ENCODE measurements around the gene UBE2Q1. TPM values are rescaled to one million over a fixed set of nuclear protein-coding genes. Genes with fewer than 3 reads are reported as not detected.

Gene UBE2Q1
- total and polyA plus RNA-seq, 2 donors (not counting 1 experiment from before 2014, with no cell fraction given) = 20.1 to 23.6 TPM

GRCh38 chr1:154568157-154568815 lies 9.8 kb upstream of the UBE2Q1 start:
- Histone ChIP-seq H2AFZ (ENCODE audit: low read length) (no peak overlapping the region), H3K27ac (ENCODE audit: insufficient read depth, low read length) (no peak overlapping the region), H3K27me3 (ENCODE audit: control insufficient read depth, insufficient read depth, low read length) (peaks cover 13% of the 10 kb centered on the region), H3K36me3 (ENCODE audit: control insufficient read depth, insufficient read depth, low read length) (no peaks in the 10 kb centered on the region), H3K4me1 (ENCODE audit: control insufficient read depth, extremely low read depth, insufficient read depth, low read length) (no peaks in the 10 kb centered on the region), H3K9me3 (ENCODE audit: control insufficient read depth, insufficient read depth, low read depth, low read length) (no peaks in the 10 kb centered on the region), H3K79me2 (ENCODE audit: control insufficient read depth, insufficient read depth, low read length) (no peaks in the 10 kb centered on the region), H3K9ac (ENCODE audit: insufficient read depth, low read length) (no peak overlapping the region), H3K4me2 (ENCODE audit: extremely low read depth, insufficient read depth, low read length) (peak overlapping the region; percentile 59), H4K20me1 (ENCODE audit: control insufficient read depth, extremely low read depth, insufficient read depth, low read length) (no peaks in the 10 kb centered on the region), H3K4me3 (replicated peaks in 1 of 4; ENCODE audit: control extremely low read depth in 1 of 4, insufficient read depth in 1 of 4, low read depth in 3 of 4, low read length in 4 of 4) (no peak overlapping the region)
- no peak for DNase-seq (ENCODE audit: low read depth in 2 of 2)
- TF ChIP-seq CTCF (conservative IDR thresholded peaks at IDR 0.05 in 1 of 2, IDR thresholded peaks at IDR 0.05 in 1 of 2; ENCODE audit: low read depth in 1 of 2, low read length in 2 of 2) (no peak), EZH2 (IDR thresholded peaks at IDR 0.05; ENCODE audit: low read length, missing control alignments) (peak; percentile 40)

GRCh38 chr1:154567386-154568156 lies 9.1 kb upstream of the UBE2Q1 start, which contains the start of gene CHRNB2:
CHRNB2 (plus strand) TSS chr1:154567778; CDS start chr1:154568045, 267 bp downstream.
- peak within 1 kb of the TSS; percentile 59 for H3K4me2 ChIP-seq (ENCODE audit: extremely low read depth, insufficient read depth, low read length)
- no peaks in the 10 kb centered on the region for H3K9me3 ChIP-seq (ENCODE audit: control insufficient read depth, insufficient read depth, low read depth, low read length)
- H3K27me3 ChIP-seq (ENCODE audit: control insufficient read depth, insufficient read depth, low read length) = peaks cover 13% of the 10 kb centered on the region
- H3K36me3 ChIP-seq (ENCODE audit: control insufficient read depth, insufficient read depth, low read length) = no peaks in the 10 kb centered on the region
- H2AFZ ChIP-seq (ENCODE audit: low read length) = no peak within 1 kb of the TSS
- TF ChIP-seq CTCF (conservative IDR thresholded peaks at IDR 0.05 in 1 of 2, IDR thresholded peaks at IDR 0.05 in 1 of 2; ENCODE audit: low read depth in 1 of 2, low read length in 2 of 2) (no peak), EZH2 (IDR thresholded peaks at IDR 0.05; ENCODE audit: low read length, missing control alignments) (no peak)
- H3K4me3 ChIP-seq (replicated peaks in 1 of 4; ENCODE audit: control extremely low read depth in 1 of 4, insufficient read depth in 1 of 4, low read depth in 3 of 4, low read length in 4 of 4) = peak within 1 kb of the TSS in 1 of 4 experiments; percentile 14
- DNase-seq (ENCODE audit: low read depth in 2 of 2) = peak; percentile 33
- H3K4me1 ChIP-seq (ENCODE audit: control insufficient read depth, extremely low read depth, insufficient read depth, low read length) = no peaks in the 10 kb centered on the region
- H4K20me1 ChIP-seq (ENCODE audit: control insufficient read depth, extremely low read depth, insufficient read depth, low read length) = no peaks in the 10 kb centered on the region
- H3K79me2 ChIP-seq (ENCODE audit: control insufficient read depth, insufficient read depth, low read length) = no peaks in the 10 kb centered on the region
- H3K27ac ChIP-seq (ENCODE audit: insufficient read depth, low read length) = no peak within 1 kb of the TSS
- no peak within 1 kb of the TSS for H3K9ac ChIP-seq (ENCODE audit: insufficient read depth, low read length)

- Histone ChIP-seq H2AFZ (ENCODE audit: low read length) (no peak overlapping the region), H3K4me2 (ENCODE audit: extremely low read depth, insufficient read depth, low read length) (no peak overlapping the region), H4K20me1 (ENCODE audit: control insufficient read depth, extremely low read depth, insufficient read depth, low read length) (no peaks in the 10 kb centered on the region), H3K36me3 (ENCODE audit: control insufficient read depth, insufficient read depth, low read length) (no peaks in the 10 kb centered on the region), H3K79me2 (ENCODE audit: control insufficient read depth, insufficient read depth, low read length) (no peaks in the 10 kb centered on the region), H3K27ac (ENCODE audit: insufficient read depth, low read length) (no peak overlapping the region), H3K27me3 (ENCODE audit: control insufficient read depth, insufficient read depth, low read length) (peaks cover 13% of the 10 kb centered on the region), H3K9me3 (ENCODE audit: control insufficient read depth, insufficient read depth, low read depth, low read length) (no peaks in the 10 kb centered on the region), H3K9ac (ENCODE audit: insufficient read depth, low read length) (no peak overlapping the region), H3K4me1 (ENCODE audit: control insufficient read depth, extremely low read depth, insufficient read depth, low read length) (no peaks in the 10 kb centered on the region), H3K4me3 (replicated peaks in 1 of 4; ENCODE audit: control extremely low read depth in 1 of 4, insufficient read depth in 1 of 4, low read depth in 3 of 4, low read length in 4 of 4) (no peak overlapping the region)
- no peak for DNase-seq (ENCODE audit: low read depth in 2 of 2)
- TF ChIP-seq EZH2 (IDR thresholded peaks at IDR 0.05; ENCODE audit: low read length, missing control alignments) (no peak), CTCF (conservative IDR thresholded peaks at IDR 0.05 in 1 of 2, IDR thresholded peaks at IDR 0.05 in 1 of 2; ENCODE audit: low read depth in 1 of 2, low read length in 2 of 2) (no peak)
These were observed 7.4 kb upstream of the UBE2Q1 start for GRCh38 chr1:154565876-154566275.

Data from fibroblast of lung (primary cell).